GM12878 (cell line): ENCODE data around the gene SMIM9. TPM values are rescaled to one million over a fixed set of nuclear protein-coding genes. Genes with fewer than 3 reads are reported as not detected.
"Not testable (repeated sequence)": the region's sequence is repeated elsewhere in the genome, so short reads cannot be mapped to it uniquely, and the experiment has no call there.

ENCODE experiments used
- ATAC-seq: fragments of 200-7000 bp; cut with Tn5 transposase; 3 replicates; pipeline ENCODE4 v1.9.1; 2020; ENCODE audit warnings: mild to moderate bottlenecking, moderate library complexity
- Bru-seq: library from RNA; stranded (reverse); fragments of 400-500 nt; gene quantifications from one replicate; lab custom pipeline; 2021; lab: Mats Ljungman, UMichigan
- BruChase-seq, 2 experiments: library from RNA; stranded (reverse); fragments of 400-500 nt; gene quantifications; one replicate each; lab custom pipeline; 2021; lab: Mats Ljungman, UMichigan
- BruUV-seq: library from RNA; stranded (reverse); fragments of 400-500 nt; replicated peaks from 2 replicates; lab custom pipeline; 2021; lab: Mats Ljungman, UMichigan
- CTCF ChIA-PET: fragments of 300-600 bp; sonication (Branson Sonifier 250); formaldehyde crosslinking; extraction: SDS; loops from one replicate; lab custom pipeline; 2021; ENCODE audit warnings: inconsistent platforms; lab: Yijun Ruan, JAX
- POLR2A ChIA-PET: fragments of 350-600 bp; formaldehyde crosslinking; extraction: SDS; loops from one replicate; lab custom pipeline; 2021; ENCODE audit warnings: inconsistent platforms; lab: Charles Lee
- RAD21 ChIA-PET: fragments of 300-600 bp; sonication (Branson Sonifier 250); formaldehyde crosslinking; loops from one replicate; lab custom pipeline; 2023; ENCODE audit warnings: antibody characterized with exemption; ENCODE audit not compliant: unreplicated experiment; lab: Charles Lee
- SMC1A ChIA-PET: fragments of 300-600 bp; sonication (Branson Sonifier 250); formaldehyde crosslinking; loops from one replicate; lab custom pipeline; 2023; ENCODE audit not compliant: unreplicated experiment, uncharacterized antibody; lab: Charles Lee
- DNase-seq: peaks from one replicate; pipeline ENCODE4 v3.0.0-alpha.2; 2011; ENCODE audit warnings: low read depth, low spot score
- FAIRE-seq: peaks from 3 replicates; lab custom pipeline; 2011; peaks lifted over from hg19 to GRCh38; lab: Jason Lieb, UNC
- H2AFZ ChIP-seq: 2 replicates; pipeline ENCODE4 v1.6.0; 2011; ENCODE audit warnings: low read depth, low read length, control low read depth; ENCODE audit not compliant: control insufficient read depth
- H3K27ac ChIP-seq: 2 replicates; pipeline ENCODE4 v1.5.1; 2011; ENCODE audit warnings: control low read depth; ENCODE audit not compliant: control insufficient read depth, insufficient read depth
- H3K27me3 ChIP-seq, 2 experiments: replicated peaks in 1 of 2; 2 replicates each; pipeline versions ENCODE4 v1.6.0 to v1.6.1; 2011; ENCODE audit warnings: low read length in 1 of 2; ENCODE audit not compliant: control insufficient read depth in 2 of 2, insufficient read depth in 2 of 2
- H3K36me3 ChIP-seq, 2 experiments: 2 replicates each; pipeline ENCODE4 v1.5.1; 2011; ENCODE audit warnings: low read length in 1 of 2; ENCODE audit not compliant: control insufficient read depth in 2 of 2, insufficient read depth in 2 of 2
- H3K4me1 ChIP-seq: 2 replicates; pipeline ENCODE4 v1.6.1; 2011; ENCODE audit warnings: mild to moderate bottlenecking, low read length, moderate library complexity, mixed read lengths; ENCODE audit not compliant: control insufficient read depth, insufficient read depth
- H3K4me2 ChIP-seq: 2 replicates; pipeline ENCODE4 v1.6.0; 2011; ENCODE audit warnings: control low read depth; ENCODE audit not compliant: control insufficient read depth, insufficient read depth
- H3K4me3 ChIP-seq: fragments of 200-600 bp; sonication (generic); 2 replicates; pipeline ENCODE4 v1.5.1; 2016
- H3K79me2 ChIP-seq: 2 replicates; pipeline ENCODE4 v1.6.0; 2011; ENCODE audit warnings: low read length; ENCODE audit not compliant: control insufficient read depth, insufficient read depth
- H3K9ac ChIP-seq: 2 replicates; pipeline ENCODE4 v1.8.0; 2011; ENCODE audit warnings: low read length, control low read depth, mixed read lengths; ENCODE audit not compliant: control insufficient read depth, insufficient read depth
- H3K9me3 ChIP-seq: replicated peaks from 3 replicates; pipeline ENCODE4 v1.5.1; 2011; ENCODE audit warnings: mild to moderate bottlenecking, low read length; ENCODE audit not compliant: control insufficient read depth, insufficient read depth
- H4K20me1 ChIP-seq: 2 replicates; pipeline ENCODE4 v1.6.0; 2011; ENCODE audit not compliant: control insufficient read depth, insufficient read depth
- BHLHE40 ChIP-seq, 2 experiments: fragments of 450-650 bp in 1 of 2; IDR thresholded peaks; 2 replicates each; pipeline ENCODE4 v1.6.1; 2011 to 2017; ENCODE audit warnings: low read depth in 2 of 2, borderline replicate concordance in 1 of 2, improper control_type of control experiment in 1 of 2, low read length in 1 of 2, mild to moderate bottlenecking in 1 of 2
- BRCA1 ChIP-seq: IDR thresholded peaks from 2 replicates; pipeline ENCODE4 v1.6.1; 2011; ENCODE audit warnings: low read depth, low read length, improper control_type of control experiment
- CHD1 ChIP-seq: IDR thresholded peaks from 2 replicates; pipeline ENCODE4 v1.6.1; 2012; ENCODE audit warnings: low read depth, low read length, improper control_type of control experiment
- CREM ChIP-seq: IDR thresholded peaks from 2 replicates; pipeline ENCODE4 v1.6.1; 2014; ENCODE audit warnings: antibody characterized with exemption, low read depth
- HDGF ChIP-seq: fragments of 450-650 bp; IDR thresholded peaks from 2 replicates; pipeline ENCODE4 v1.6.1; 2016; ENCODE audit warnings: antibody characterized with exemption
- KAT2A ChIP-seq: conservative IDR thresholded peaks from 2 replicates; pipeline ENCODE4 v1.6.1; 2011; ENCODE audit warnings: low read depth, low read length; ENCODE audit not compliant: control insufficient read depth
- PAX5 ChIP-seq: IDR thresholded peaks from 2 replicates; pipeline ENCODE4 v1.6.1; 2011; ENCODE audit warnings: low read depth, low read length, borderline replicate concordance
- POLR2A ChIP-seq: IDR thresholded peaks from 2 replicates; pipeline ENCODE4 v1.6.1; 2011; ENCODE audit warnings: low read depth, mild to moderate bottlenecking, low read length
- SUZ12 ChIP-seq: fragments of 200-600 bp; sonication (generic); IDR thresholded peaks from one replicate; pipeline ENCODE4 v1.6.1; 2018; ENCODE audit warnings: antibody characterized with exemption, mild to moderate bottlenecking; ENCODE audit not compliant: unreplicated experiment
- TCF7 ChIP-seq: IDR thresholded peaks from 2 replicates; pipeline ENCODE4 v1.6.1; 2014; ENCODE audit warnings: antibody characterized with exemption, borderline replicate concordance
- USF1 ChIP-seq: IDR thresholded peaks from 2 replicates; pipeline ENCODE4 v1.6.1; 2011; ENCODE audit warnings: borderline replicate concordance, low read depth, mild to moderate bottlenecking, moderate library complexity, mixed read lengths, low read length; ENCODE audit not compliant: insufficient read depth; ENCODE audit errors: extremely low read length
- YY1 ChIP-seq: IDR thresholded peaks from 2 replicates; pipeline ENCODE4 v1.6.1; 2011; ENCODE audit warnings: low read depth, mild to moderate bottlenecking, low read length
- ZNF622 ChIP-seq: fragments of 450-650 bp; IDR thresholded peaks from 2 replicates; pipeline ENCODE4 v1.6.1; 2017; ENCODE audit warnings: mild to moderate bottlenecking, inconsistent platforms
- WGBS: methylation state at CpG from one replicate; pipeline ENCODE4 v1.1.6; 2016; ENCODE audit warnings: low lambda C conversion rate; ENCODE audit not compliant: insufficient replicate concordance, insufficient coverage; ENCODE audit errors: missing lambda C conversion rate; 5-methylcytosine and 5-hydroxymethylcytosine counted together
- in situ Hi-C: fragments of 300-500 bp; cut with MboI; formaldehyde crosslinking; loops from 9 replicates; pipeline ENCODE4 v1.14.3; 2018; ENCODE audit warnings: mixed read lengths
- intact Hi-C: fragments of 100-400 bp; cut with micrococcal nuclease; formaldehyde crosslinking; loops from one replicate; pipeline ENCODE4 v1.14.2; 2022; ENCODE audit not compliant: unreplicated experiment
- long read RNA-seq, 2 experiments: library from polyadenylated mRNA; unstranded; transcript quantifications; one replicate each; pipeline ENCODE4 v2.0.0, GENCODE V29; 2019 to 2020
- polyA minus RNA-seq, 3 experiments: library from RNA; depleted of rRNA, polyadenylated mRNA; stranded (reverse); fragments of >200 nt; gene quantifications; 2 replicates each; pipeline ENCODE4 v1.2.3, GENCODE V29; 2011
- polyA plus RNA-seq, 11 experiments: library from polyadenylated mRNA; depleted of rRNA in 4 of 11; unstranded in 6 of 11; stranded (reverse) in 5 of 11; fragments of >200 nt; fragmentation: Nextera tagmentation in 4 of 11; fragmentation: Illumina TruSeq in 1 of 11; extraction: Ambion mirVana in 4 of 11; extraction: Trizol in 1 of 11; gene quantifications; 1 replicate in 1 of 11; 2 replicates in 10 of 11; pipeline versions ENCODE4 v1.2.1 to v1.2.3, GENCODE V29; 2011 to 2016; ENCODE audit warnings: inconsistent platforms in 2 of 11, missing spikeins in 2 of 11, low read depth in 1 of 11
- total RNA-seq, 4 experiments: library from RNA; depleted of rRNA in 3 of 4; stranded (reverse); fragments of >200 nt in 3 of 4; fragmentation: Illumina TruSeq in 1 of 4; extraction: Trizol in 1 of 4; gene quantifications; 2 replicates each; pipeline versions ENCODE4 v1.2.1 to v1.2.3, GENCODE V29; 2013 to 2021

The SMIM9 gene
- total RNA-seq (2013; cell fraction: nucleolus; rRNA removed) = not detected in 2 replicates
- total RNA-seq (2014; rRNA removed) (not detected in 2 replicates), total RNA-seq (2014; rRNA removed; fragmentation: Illumina TruSeq; extraction: Trizol) (not detected in 2 replicates), total RNA-seq (2021) (not detected in 2 replicates), polyA plus RNA-seq (2011; rRNA removed) (not detected in 2 replicates), polyA plus RNA-seq (2014; fragmentation: Illumina TruSeq; extraction: Trizol) (not detected in 2 replicates), polyA plus RNA-seq (2014; fragmentation: Nextera tagmentation; extraction: Ambion mirVana) (not detected), polyA plus RNA-seq (2014; rRNA removed) (not detected in 2 replicates), polyA plus RNA-seq (2016; fragmentation: Nextera tagmentation; extraction: Ambion mirVana) (not detected), polyA minus RNA-seq (2011; rRNA and poly(A)+ RNA removed) (not detected in 2 replicates), Bru-seq, nascent RNA (percentile 24 among the genes with signal in this experiment), BruChase-seq, experiment 1, labeled RNA remaining after a 6-hour chase (percentile 25 among the genes with signal in this experiment), BruChase-seq, experiment 2, labeled RNA remaining after a 2-hour chase (percentile 30 among the genes with signal in this experiment)
- not detected for polyA plus RNA-seq (2011; ENCODE audit: low read depth)
- not detected in 2 replicates for polyA plus RNA-seq (2011; cell fraction: cytosol; rRNA removed)
- not detected in 2 replicates for polyA plus RNA-seq (2011; cell fraction: nucleus; rRNA removed)
- polyA plus RNA-seq (2012) = not detected in 2 replicates
- not detected in 2 replicates for polyA minus RNA-seq (2011; cell fraction: cytosol; rRNA and poly(A)+ RNA removed)
- not detected in 2 replicates for polyA minus RNA-seq (2011; cell fraction: nucleus; rRNA and poly(A)+ RNA removed)
- long read RNA-seq, experiment 1 = 0 reads
- long read RNA-seq, experiment 2 = 0 reads

GRCh38 chrX:154834562-154834961, at the start of gene SMIM9:
Gene SMIM9, minus strand, starts transcription at chrX:154834662. Its CDS starts 3,806 bp downstream, at chrX:154830856.
- no peak within 1 kb of the TSS for H3K4me3 ChIP-seq
- H3K4me1 ChIP-seq = peaks cover 1% of the 10 kb centered on the region; the same call in 1 of the 2 replicates
- H3K27ac ChIP-seq = no peak within 1 kb of the TSS
- no TSS peak for BruUV-seq
- H3K9ac ChIP-seq = no peak within 1 kb of the TSS
- no peaks in the 10 kb centered on the region for H3K79me2 ChIP-seq
- in situ Hi-C loops (loop anchor here (10.0 kb wide), 1 partner anchor 290 kb away; the partner anchor contains the start of genes G6PD and IKBKG), intact Hi-C loops (no loop called here)
- no peak within 1 kb of the TSS for H3K4me2 ChIP-seq
- ChIA-PET RAD21 (interaction anchor here (1.1 to 1.9 kb wide), 3 partner anchors 8 to 86 kb away, joined by 4 to 5 read pairs (median 5); partner anchors contain the start of gene DKC1), CTCF (interaction anchor here (1.4 kb wide), 1 partner anchor 10 kb away, joined by 4 read pairs; no protein-coding TSS in a partner anchor), POLR2A (no interaction called here), SMC1A (interaction anchor here (0.8 to 1.3 kb wide), 3 partner anchors 26 to 120 kb away, joined by 3 to 4 read pairs (median 3); no protein-coding TSS in a partner anchor)
- no peaks in the 10 kb centered on the region for H3K9me3 ChIP-seq
- WGBS = 38% methylated on average over 3 of the region's 3 CpGs
- no peak for DNase-seq
- no peak for ATAC-seq
- no peak for FAIRE-seq
- no peaks in the 10 kb centered on the region for H4K20me1 ChIP-seq
- H3K27me3 ChIP-seq = no peaks in the 10 kb centered on the region
- H3K36me3 ChIP-seq = no peaks in the 10 kb centered on the region
- no peak for TF ChIP-seq YY1
- TF ChIP-seq CREM = no peak
- no peak for TF ChIP-seq TCF7
- TF ChIP-seq BHLHE40 (IDR thresholded peaks at IDR 0.05; ENCODE audit: borderline replicate concordance in 1 of 2, low read depth in 2 of 2, low read length in 1 of 2) = no peak
- TF ChIP-seq KAT2A = no peak
- TF ChIP-seq BRCA1 = no peak
- no peak for TF ChIP-seq HDGF
- TF ChIP-seq ZNF622 = no peak
- no peak for TF ChIP-seq PAX5
- TF ChIP-seq CHD1 = no peak
- no peak for TF ChIP-seq USF1
- TF ChIP-seq POLR2A = no peak
- no peak for TF ChIP-seq SUZ12
- H2AFZ ChIP-seq = no peak within 1 kb of the TSS

GRCh38 chrX:154884069-154884468, 49.6 kb upstream of the SMIM9 start:
- H3K27ac ChIP-seq, BruUV-seq, H3K9me3 ChIP-seq, SMC1A ChIA-PET, POLR2A ChIA-PET, H3K9ac ChIP-seq, H3K36me3 ChIP-seq, in situ Hi-C loops, H4K20me1 ChIP-seq, H3K4me3 ChIP-seq, H3K4me1 ChIP-seq, H3K79me2 ChIP-seq, H3K4me2 ChIP-seq, DNase-seq, RAD21 ChIA-PET, CTCF ChIA-PET, H2AFZ ChIP-seq, intact Hi-C loops, FAIRE-seq, H3K27me3 ChIP-seq: not testable (repeated sequence)
- WGBS = no CpG with 5 or more reads among the region's 8 CpGs
- peak; percentile 23 for ATAC-seq
